Peyer's patch (tissue), 4 donors: ENCODE results near the gene DLGAP1. TPM values are rescaled to one million over a fixed set of nuclear protein-coding genes. Genes with fewer than 3 reads are reported as not detected.
"Not testable (repeated sequence)": the region's sequence is repeated elsewhere in the genome, so short reads cannot be mapped to it uniquely, and the experiment has no call there.

Experiments used
- DNase-seq, 3 donors: peaks; one replicate each; pipeline ENCODE4 v3.0.0-alpha.2; 2017 to 2019
- H3K27ac ChIP-seq, 4 donors: fragments of 200-600 bp; sonication (generic); one replicate each; pipeline ENCODE4 v1.5.1; 2016 to 2019
- H3K27me3 ChIP-seq, 2 donors: fragments of 200-600 bp; sonication (generic); one replicate each; pipeline ENCODE4 v1.5.1; 2019
- H3K36me3 ChIP-seq, 3 donors: fragments of 200-600 bp; sonication (generic); one replicate each; pipeline ENCODE4 v1.5.1; 2016 to 2019
- H3K4me1 ChIP-seq, 4 donors: fragments of 200-600 bp; sonication (generic); one replicate each; pipeline ENCODE4 v1.5.1; 2016 to 2019
- H3K4me3 ChIP-seq, 4 donors: fragments of 200-600 bp; sonication (generic); 1 replicate in 3 of 4; 2 replicates in 1 of 4; pipeline ENCODE4 v1.5.1; 2016 to 2019; ENCODE audit warnings: mild to moderate bottlenecking in 1 of 4
- H3K9me3 ChIP-seq, 4 donors: fragments of 200-600 bp; sonication (generic); one replicate each; pipeline ENCODE4 v1.5.1; 2016 to 2019; ENCODE audit warnings: mild to moderate bottlenecking in 1 of 4
- POLR2A ChIP-seq, 2 donors: fragments of 450-650 bp; IDR thresholded peaks; one replicate each; pipeline ENCODE4 v1.5.1; 2017; ENCODE audit warnings: antibody characterized with exemption in 2 of 2, mild to moderate bottlenecking in 2 of 2, moderate library complexity in 2 of 2
- total RNA-seq, 4 donors: library from RNA; depleted of rRNA; stranded (reverse); fragments of >200 nt; gene quantifications; one replicate each; pipeline ENCODE4 v1.1.0, GENCODE V29; 2016
- TF ChIP-seq, protein P1 (sequence below), 6 experiments: fragments of 450-650 bp in 4 of 6; fragments of 200-600 bp in 2 of 6; sonication (generic) in 1 of 6; IDR thresholded peaks; one replicate each; pipeline ENCODE4 v1.5.1; 2017 to 2019; ENCODE audit warnings: antibody characterized with exemption in 6 of 6, mild to moderate bottlenecking in 3 of 6, moderate library complexity in 1 of 6

Gene DLGAP1
- total RNA-seq, 4 donors from 2014 or later = 0.53 to 4.1 (median 2.1) TPM

DNA sequence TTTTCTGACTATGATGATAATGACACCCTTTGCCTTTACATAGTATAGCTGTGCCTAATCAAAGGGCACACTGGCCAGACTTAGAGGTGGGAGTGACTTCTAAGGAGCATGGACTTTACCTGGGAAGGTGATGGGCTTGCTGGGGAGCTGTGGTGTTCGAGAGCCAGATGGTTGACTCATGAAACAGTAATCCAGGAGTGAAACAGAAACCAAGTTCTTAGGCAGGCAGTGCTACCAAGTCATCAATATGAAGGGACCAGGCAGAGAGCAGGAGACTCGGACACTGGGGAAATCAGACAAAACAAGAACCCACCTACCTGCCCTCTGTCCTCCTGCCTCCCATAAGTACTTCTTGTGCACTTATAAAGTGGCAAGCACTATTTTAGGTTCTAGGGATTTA, 430.4 kb downstream of the DLGAP1 start:
- no peaks in the 10 kb centered on the region for H3K9me3 ChIP-seq
- DNase-seq = no peak
- no peaks in the 10 kb centered on the region for H3K36me3 ChIP-seq
- no peak overlapping the region for H3K27ac ChIP-seq
- no peak overlapping the region for H3K4me3 ChIP-seq
- no peaks in the 10 kb centered on the region for H3K4me1 ChIP-seq
- TF ChIP-seq, protein P1, sequence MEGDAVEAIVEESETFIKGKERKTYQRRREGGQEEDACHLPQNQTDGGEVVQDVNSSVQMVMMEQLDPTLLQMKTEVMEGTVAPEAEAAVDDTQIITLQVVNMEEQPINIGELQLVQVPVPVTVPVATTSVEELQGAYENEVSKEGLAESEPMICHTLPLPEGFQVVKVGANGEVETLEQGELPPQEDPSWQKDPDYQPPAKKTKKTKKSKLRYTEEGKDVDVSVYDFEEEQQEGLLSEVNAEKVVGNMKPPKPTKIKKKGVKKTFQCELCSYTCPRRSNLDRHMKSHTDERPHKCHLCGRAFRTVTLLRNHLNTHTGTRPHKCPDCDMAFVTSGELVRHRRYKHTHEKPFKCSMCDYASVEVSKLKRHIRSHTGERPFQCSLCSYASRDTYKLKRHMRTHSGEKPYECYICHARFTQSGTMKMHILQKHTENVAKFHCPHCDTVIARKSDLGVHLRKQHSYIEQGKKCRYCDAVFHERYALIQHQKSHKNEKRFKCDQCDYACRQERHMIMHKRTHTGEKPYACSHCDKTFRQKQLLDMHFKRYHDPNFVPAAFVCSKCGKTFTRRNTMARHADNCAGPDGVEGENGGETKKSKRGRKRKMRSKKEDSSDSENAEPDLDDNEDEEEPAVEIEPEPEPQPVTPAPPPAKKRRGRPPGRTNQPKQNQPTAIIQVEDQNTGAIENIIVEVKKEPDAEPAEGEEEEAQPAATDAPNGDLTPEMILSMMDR (IDR thresholded peaks at IDR 0.05) = no peak
- TF ChIP-seq POLR2A (IDR thresholded peaks at IDR 0.05) = no peak
- no peaks in the 10 kb centered on the region for H3K27me3 ChIP-seq

DNA sequence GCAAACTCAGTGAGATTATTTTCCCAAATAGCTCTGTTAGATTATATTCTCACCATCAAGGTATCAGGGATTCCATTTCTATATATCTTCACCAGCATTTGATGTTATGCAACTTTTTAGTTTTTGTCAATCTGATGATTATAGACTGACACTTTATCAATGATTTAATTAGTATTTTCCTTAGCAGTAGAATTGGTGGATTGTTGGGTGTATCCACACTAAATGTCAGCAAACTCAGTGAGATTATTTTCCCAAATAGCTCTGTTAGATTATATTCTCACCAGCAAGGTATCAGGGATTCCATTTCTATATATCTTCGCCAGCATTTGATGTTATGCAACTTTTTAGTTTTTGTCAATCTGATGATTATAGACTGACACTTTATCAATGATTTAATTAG, 432.4 kb downstream of the DLGAP1 start:
- not testable (repeated sequence) for H3K4me1 ChIP-seq, H3K27me3 ChIP-seq, H3K36me3 ChIP-seq, DNase-seq, H3K4me3 ChIP-seq, H3K9me3 ChIP-seq, H3K27ac ChIP-seq

DNA sequence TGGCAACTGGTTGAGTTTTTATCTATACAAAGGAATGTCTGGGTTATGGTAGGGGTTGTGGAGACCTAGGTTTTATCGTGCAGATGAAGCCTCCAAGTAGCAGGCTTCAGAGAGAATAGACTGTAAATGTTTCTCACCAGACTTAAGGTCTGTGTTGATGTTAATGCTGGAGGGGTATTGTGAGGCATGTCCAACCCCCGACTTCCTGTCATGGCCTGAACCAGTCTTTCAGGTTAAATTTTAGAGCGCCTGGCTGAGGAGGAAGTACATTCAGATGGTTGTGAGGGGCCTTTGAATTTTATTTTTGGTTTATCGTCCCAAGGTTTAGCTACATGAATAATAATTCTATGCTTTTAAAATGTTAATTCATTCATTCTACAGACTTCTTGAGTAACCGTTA, 435.1 kb downstream of the DLGAP1 start:
- Histone ChIP-seq H3K27me3 (no peaks in the 10 kb centered on the region), H3K36me3 (no peaks in the 10 kb centered on the region), H3K4me3 (no peak overlapping the region), H3K27ac (no peak overlapping the region), H3K9me3 (no peaks in the 10 kb centered on the region), H3K4me1 (no peaks in the 10 kb centered on the region)
- TF ChIP-seq POLR2A (IDR thresholded peaks at IDR 0.05) = no peak
- TF ChIP-seq, protein P1 (IDR thresholded peaks at IDR 0.05) = no peak
- no peak for DNase-seq

DNA sequence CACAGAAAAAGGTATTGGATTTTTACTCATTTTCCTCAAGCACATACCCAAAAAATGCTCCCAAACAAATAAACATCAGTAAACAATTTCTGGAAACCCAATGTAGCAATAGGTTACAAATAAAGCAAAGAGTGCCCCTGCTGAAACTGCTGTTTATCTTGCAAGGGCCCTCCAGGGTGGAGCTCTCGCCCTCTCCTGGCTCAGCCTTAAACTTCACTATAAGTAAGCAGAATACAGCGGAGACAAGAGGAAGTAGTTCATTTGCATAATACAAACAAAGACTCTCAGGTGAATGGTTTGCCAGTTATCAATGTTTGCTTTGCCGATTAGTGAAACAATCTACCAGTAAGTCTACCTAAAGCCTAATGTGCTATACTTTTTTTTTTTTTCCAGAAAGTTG, 437.6 kb downstream of the DLGAP1 start:
- H3K36me3 ChIP-seq = no peaks in the 10 kb centered on the region
- no peak overlapping the region for H3K27ac ChIP-seq
- DNase-seq = no peak
- no peak for TF ChIP-seq POLR2A (IDR thresholded peaks at IDR 0.05)
- TF ChIP-seq, protein P1 (IDR thresholded peaks at IDR 0.05) = peak in 1 of 6 experiments; percentile 10
- H3K4me1 ChIP-seq = no peaks in the 10 kb centered on the region
- no peaks in the 10 kb centered on the region for H3K27me3 ChIP-seq
- no peaks in the 10 kb centered on the region for H3K9me3 ChIP-seq
- no peak overlapping the region for H3K4me3 ChIP-seq

DNA sequence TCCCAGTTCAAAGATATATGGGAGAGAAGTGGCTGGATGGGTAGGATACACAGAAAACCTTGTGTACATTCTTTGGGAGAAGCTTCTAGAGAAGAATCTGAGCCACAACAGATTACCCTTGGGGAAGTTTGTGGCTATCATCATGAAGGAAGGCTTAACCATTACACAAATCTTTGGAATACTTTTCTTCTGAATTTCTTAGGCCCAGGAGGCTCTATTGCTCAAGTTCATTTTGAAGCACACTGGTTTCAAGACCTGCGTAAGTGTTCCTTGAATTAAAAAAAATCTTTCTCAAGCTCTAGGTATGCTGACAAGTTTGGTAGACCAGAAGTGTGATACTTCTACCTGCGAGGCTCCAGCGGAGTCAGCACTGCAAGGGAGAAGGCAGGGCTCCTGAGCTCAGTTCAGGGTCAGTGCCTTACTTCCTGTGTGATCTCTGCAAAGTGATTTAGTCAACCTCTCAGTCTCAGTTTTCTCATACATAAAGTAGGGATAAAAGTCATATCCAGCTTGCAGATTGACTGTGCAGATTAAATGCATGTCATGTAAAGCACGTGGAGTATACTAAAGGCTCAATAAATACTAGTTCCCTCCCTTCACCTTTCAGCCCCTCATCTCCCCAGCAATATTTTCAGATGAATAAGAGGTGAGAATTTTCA, 438.6 kb downstream of the DLGAP1 start:
- H3K4me3 ChIP-seq = no peak overlapping the region
- no peak overlapping the region for H3K27ac ChIP-seq
- H3K4me1 ChIP-seq = no peaks in the 10 kb centered on the region
- H3K27me3 ChIP-seq = no peaks in the 10 kb centered on the region
- H3K9me3 ChIP-seq = no peaks in the 10 kb centered on the region
- H3K36me3 ChIP-seq = no peaks in the 10 kb centered on the region
- DNase-seq = no peak
- TF ChIP-seq POLR2A (IDR thresholded peaks at IDR 0.05) = no peak
- TF ChIP-seq, protein P1 (IDR thresholded peaks at IDR 0.05) = no peak

DNA sequence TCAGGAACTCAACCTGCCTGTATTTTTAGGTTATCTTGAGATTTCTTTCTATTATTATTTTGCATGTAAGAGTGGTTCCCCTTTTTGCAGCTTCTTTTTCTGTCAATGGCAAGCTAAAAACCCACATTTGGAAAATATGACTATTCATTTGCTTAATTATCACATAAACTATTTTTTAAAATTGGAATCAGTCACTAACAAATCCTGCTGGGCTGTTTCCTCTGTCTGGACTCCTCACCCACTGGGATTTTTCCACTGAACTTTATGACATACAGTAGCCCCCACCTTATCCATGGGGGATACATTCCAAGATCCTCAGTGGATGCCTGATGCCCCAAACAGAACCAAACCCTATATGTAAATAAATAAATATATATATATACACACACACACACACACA, 447.3 kb downstream of the DLGAP1 start:
- H3K4me1 ChIP-seq = no peaks in the 10 kb centered on the region
- H3K4me3 ChIP-seq = no peak overlapping the region
- no peak overlapping the region for H3K27ac ChIP-seq
- DNase-seq = no peak
- H3K9me3 ChIP-seq = no peaks in the 10 kb centered on the region
- H3K36me3 ChIP-seq = no peaks in the 10 kb centered on the region
- TF ChIP-seq, protein P1 (IDR thresholded peaks at IDR 0.05) = no peak
- TF ChIP-seq POLR2A (IDR thresholded peaks at IDR 0.05) = no peak
- no peaks in the 10 kb centered on the region for H3K27me3 ChIP-seq
